GM19351 (cell line): ENCODE measurements around the gene ERAL1.
"Not testable (repeated sequence)": the region's sequence is repeated elsewhere in the genome, so short reads cannot be mapped to it uniquely, and the experiment has no call there.

Source experiments
- ATAC-seq: cut with Tn5 transposase; IDR thresholded peaks from one replicate; pipeline ENCODE4 v1.9.1; 2021; ENCODE audit warnings: mild to moderate bottlenecking, moderate library complexity; ENCODE audit not compliant: unreplicated experiment

The ERAL1 gene

DNA sequence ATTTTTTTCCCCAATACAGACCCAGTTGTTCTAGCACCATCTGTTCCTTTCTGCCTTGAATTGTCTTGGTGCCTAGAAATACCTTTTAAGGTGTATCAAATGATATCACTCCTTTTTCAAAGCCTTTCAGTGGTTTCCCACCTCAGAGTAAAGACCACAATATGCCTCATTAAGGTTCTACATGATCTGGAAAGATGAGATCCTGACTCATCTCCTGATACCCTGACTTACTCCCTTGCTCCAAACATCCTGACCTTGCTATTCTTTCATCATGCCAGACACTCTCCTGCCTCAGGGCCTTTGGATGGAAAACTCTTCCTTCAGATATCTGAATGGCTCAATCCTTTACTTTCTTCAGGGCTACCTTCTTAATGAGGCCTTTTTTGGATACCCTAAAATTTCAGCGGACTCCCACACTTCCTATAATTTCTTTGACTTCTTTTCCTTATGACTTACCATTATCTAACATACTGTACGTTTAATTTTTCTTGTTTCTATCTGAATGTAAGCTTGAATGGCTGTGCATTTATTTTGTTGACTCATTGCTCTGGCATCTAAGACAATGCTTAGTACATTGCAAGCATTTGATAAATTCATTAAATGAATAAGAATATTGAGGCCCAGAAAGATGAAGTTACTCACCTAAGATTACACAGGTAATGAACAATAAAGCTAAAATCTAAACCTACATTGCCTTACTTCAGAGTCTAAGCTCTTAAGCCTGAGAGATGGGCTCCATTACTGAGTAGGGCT lies 23.5 kb downstream of the ERAL1 start:
- ATAC-seq, result no peak

DNA sequence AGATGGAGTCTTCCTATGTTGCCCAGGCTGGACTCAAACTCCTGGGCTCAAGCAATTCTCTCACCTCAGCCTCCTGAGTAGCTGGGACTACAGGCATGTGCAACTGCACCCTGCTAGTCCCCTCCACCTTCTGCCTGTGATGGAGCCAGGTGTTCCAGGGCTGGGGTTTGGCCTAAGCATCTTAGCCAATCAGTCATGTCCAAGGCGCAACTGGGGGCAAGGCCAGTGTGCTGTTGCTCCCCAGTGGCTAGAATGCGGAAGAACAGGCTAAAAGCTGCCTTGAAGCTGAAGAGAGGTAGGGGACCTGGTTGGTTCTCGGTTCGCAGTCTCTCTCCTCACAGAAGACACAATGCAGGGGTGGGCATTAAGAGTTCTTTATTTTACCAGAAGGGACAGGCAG lies 24.2 kb downstream of the ERAL1 start:
- ATAC-seq, result no peak

DNA sequence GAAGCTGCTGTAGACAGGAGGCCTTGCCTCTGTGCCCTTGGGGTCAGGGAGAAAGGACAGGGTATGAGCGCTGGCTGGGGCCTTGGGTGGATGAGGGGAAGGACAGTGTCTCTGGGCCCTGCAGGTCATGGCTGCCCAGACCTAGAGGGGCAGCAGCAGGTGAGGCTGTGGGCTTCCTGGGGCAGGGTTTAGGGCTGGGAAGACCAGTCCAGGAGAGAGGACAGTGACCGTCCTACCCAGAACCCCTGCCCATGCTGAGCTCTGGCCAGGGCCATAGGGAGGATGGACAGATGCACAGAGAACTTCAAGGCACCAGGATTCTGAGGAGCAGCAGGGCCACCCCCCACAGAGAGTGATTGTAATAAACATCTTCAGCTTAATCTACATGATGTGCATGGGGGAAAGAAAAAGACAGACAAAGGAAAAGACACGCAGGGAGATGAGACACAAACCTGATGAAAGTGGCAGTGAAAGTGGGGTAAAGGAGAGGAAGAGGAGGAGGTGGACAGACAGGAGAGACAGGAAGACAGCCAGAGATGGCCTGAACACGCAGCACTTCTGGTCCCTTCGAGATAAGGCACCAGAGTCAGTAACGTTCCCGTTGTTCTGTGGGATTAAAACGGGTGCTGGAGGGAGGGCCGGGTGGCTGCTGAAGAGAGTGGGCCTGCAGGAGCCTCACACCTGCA lies 25.2 kb downstream of the ERAL1 start:
- ATAC-seq, result no peak

DNA sequence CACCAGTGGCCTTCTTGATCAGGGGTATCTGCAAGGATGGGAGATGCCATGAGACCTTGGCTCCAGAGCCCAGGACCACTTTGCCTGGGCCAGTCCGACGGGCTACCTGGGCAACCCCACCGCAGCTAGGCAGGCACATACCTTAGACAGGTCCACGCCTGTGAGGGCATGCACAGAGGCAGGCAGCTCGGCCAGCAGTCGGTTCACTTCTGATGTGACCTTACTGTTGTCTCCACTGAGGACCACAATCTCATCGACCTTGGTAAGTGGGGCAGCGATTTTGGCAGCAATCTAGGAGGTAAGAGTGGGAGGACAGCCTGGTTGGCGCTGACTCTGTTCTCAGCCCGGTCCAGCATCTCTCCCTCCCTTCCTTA lies 25.7 kb downstream of the ERAL1 start:
- no peak for ATAC-seq

DNA sequence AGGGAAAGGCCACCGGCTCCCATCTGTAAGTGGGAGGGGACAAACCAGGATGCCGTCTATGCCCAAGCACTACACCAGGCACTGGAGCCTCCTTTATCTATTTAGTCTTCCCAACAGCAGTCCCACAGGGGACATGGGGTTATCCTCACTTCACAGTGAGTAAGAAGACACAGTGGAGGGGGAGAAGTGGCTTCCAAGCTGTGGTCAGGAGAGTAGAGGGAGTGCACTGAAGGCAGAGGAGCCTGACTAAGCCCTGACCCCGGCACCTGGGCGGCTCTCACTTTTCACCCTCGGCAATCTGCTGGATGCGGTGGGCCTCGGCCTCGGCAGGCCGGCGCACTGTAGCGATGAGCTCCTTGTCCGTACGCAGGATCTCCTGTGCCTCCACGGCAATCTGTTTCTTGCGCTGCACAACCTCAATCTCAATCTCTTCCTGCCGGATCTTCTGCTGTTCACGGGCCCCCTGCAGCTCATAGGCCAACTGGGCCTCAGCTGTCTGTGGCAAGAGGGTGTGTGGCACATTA lies 26.8 kb downstream of the ERAL1 start:
- no peak for ATAC-seq

DNA sequence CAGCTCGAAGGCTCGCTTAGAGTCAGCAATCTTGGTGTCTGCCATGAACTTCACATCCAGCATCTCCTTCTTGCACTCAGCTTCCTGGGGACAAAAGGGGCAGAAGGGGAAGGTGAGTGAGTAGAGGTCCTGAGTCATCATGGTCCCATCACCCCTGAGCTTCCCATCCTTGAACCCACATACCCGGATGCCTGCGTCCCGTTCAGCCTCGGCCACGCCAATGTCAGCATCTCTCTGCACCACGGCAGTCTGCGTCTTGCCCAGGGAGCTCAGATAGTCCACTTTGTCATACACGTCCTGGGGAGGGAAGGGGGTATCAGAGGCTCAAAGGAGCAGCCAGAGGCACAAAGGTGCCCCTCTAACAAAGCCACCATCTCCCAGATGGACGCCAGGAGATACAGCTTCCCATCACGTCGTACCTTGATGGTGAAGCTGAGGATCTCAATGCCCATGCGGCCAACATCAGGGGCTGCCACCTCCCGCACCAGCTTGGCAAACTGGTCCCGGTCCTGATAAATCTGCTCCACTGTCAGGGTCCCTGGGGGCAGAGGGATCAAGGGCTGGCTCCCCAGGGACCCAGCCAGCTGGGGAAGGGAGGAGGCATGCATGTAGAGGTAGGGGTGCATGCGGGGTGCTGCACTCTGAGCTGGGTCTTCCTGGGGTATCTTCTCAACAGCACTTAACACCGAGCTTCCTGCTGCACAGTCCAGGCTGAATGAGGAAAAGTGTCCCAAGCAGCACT lies 27.5 kb downstream of the ERAL1 start:
- ATAC-seq, result no peak

DNA sequence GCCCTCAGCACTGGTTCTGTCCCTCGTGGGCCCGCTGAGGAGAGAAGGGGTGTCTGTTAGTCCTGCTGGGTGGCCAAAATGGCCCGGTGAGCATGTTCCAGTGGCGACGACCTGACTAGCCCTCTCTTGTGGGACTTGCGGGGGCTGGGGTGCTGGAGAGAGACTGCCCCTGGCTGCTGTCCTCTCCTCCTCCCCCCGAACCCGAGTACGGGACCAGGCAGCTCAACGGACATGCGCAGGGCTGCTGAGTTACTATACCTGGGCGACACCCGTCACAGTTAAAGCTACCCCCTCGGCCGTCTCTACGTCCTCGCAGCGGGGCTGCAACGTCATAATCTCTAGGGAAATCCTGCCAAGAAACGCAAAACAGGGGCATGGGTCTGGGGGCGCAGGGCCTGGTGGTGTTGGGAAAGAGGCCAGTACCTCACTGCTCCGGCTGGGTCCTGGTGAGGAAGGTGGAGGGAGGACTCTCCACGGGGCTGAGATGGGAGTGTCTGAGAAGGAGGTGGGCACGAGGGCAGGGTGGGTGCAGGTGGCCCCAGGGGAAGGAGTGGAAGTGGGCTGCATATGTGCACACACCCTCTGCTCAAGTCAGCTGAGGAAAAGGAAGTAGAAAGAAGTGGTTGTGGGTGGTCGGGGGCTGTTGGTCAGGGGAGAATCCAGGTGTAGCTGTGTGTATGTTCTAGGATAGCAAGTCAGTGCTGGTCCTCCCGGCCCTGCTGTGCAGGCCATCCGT lies 29.3 kb downstream of the ERAL1 start:
- ATAC-seq, result no peak

DNA sequence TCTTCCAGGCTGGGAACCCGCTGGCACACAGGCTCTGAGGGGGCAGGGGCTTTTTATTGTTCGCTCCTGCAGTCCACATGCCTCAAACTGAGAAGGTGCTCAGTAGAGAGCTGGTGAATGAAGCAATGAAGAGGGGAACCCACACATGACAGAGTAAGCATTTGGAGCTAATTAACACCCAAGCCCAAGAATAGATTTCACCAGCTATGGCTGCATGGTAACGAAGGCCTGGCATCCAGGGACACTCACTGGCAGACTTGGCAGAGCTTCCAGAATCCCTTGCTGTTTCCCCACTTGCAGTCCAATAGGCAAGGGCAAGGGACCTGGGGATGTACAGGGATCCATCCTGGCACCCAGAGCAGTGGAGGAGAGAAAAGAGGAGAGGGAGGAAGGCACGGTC lies 30.5 kb downstream of the ERAL1 start:
- no peak for ATAC-seq

DNA sequence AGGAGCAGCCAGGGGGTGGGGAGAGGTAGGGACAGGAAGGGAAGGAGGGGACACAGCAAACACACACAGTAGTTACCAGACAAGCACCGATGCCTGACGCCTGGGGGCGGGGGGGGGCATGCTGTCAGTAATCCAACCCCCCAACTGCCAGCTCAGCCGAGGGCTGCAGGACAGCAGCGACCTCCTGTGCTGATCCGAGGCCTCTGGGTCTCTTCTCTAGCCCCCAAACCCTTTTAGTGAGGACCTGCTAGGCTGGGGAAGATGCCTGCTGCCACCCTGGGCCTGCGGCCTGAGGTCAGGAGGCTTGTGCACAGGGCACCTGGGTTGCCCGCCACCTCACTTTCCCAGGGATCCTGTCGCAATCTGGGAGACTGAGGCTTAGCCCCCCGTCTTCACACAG lies 31.1 kb downstream of the ERAL1 start:
- no peak for ATAC-seq

DNA sequence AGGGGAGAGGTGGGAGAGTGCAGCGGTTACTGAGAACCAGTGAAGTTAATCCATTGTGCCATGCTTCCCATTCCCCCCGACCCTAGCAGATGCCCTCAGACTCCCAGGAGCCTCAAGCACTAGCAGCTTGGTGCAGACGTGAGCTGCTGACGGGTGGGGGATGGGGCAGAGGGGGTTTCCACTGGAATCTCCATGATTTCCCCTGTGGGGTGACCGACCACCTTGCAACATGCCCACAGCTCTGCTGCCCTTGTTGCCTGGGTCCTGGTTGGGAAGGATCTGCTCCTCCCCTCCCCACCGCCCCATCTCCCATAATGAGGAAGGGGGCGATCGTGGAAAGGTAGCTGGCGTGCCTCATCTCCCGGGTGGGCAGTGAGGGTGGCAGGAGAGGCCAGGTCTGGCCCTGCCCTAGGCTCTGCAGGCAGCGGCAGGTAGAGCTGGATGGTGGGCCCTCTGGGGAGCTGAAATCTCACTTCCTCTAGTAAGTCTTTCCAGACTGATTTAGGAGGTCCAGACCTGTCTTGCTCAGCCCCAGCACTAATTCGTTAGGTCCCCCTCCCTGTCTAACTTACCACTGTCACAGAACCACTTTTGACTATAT lies 33.2 kb downstream of the ERAL1 start:
- ATAC-seq, result no peak

DNA sequence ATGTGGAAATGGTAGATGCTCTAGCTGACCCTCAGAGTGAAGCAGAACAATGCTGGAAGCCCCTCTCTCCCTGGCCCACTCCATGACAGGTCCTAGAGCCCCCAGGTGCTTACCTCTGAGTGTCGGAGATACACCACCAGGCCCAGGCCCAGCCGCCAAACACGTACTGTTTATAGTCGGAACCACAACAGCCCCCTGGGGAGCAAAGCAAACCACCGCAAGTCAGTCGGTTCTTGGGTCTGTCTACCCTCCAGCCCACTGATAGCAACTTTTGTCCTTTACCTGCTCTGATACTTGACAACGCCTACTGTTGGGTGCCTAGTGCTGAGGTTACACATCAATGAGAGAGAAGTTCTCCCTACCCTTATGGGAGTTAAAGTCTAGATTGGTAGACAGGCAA lies 34.0 kb downstream of the ERAL1 start:
- no peak for ATAC-seq

DNA sequence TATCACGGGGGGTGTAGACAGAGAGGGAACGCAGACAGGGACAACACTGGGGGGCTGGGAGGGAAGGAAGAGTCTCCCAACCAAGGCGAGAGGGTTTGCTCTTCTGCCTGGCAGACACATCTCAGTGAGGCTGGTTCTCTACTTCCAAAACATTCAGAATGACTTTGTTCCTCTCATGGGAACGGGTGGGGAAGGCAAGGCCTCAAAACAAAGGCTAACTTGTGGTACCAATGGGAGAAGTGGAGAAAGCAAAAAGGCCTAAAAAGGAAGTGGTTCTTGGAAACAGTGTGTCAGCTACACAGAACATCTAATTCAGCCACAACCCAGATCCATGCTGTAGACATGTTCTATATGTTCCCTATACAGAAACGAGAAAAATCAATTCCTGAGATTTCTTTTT lies 35.2 kb downstream of the ERAL1 start:
- ATAC-seq, result no peak

DNA sequence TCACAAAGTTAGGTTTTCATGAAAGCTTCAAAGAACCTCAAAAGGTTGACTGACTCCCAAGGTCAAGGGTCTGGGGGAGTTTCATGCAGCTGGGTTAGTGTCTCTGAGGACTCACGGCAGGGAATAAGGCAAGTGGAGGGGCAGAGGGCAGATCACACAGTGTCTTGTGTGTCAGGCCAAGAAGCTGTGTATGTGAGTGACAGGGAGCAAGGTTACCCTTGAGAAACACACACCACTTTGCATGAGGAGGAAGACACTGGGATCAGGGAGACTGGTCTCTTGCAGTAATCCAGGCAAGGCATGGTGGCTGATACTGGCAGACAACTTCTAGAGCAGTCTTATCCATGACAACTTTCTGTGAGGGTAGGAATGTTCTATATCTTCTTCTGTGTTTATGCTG lies 36.4 kb downstream of the ERAL1 start:
- no peak for ATAC-seq

DNA sequence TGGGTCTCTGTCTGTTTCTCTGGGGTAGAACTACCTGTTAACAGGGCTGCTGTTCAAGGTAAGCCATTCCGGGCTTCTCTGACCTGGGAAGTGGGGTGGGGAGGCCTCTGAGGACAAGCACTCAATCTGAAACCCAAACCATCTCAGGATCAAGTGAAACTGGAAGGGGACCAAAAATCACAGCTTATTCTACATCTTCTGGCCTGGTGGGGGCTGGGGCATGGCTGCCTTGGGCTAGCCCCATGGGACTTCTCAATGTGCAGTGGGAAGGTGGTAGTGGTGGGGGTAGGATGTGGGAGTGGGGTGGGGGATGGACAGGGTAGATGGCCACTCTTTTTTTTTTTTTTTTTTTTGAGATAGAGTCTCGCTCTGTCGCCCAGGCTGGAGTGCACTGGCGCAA lies 37.2 kb downstream of the ERAL1 start:
- ATAC-seq, result no peak

DNA sequence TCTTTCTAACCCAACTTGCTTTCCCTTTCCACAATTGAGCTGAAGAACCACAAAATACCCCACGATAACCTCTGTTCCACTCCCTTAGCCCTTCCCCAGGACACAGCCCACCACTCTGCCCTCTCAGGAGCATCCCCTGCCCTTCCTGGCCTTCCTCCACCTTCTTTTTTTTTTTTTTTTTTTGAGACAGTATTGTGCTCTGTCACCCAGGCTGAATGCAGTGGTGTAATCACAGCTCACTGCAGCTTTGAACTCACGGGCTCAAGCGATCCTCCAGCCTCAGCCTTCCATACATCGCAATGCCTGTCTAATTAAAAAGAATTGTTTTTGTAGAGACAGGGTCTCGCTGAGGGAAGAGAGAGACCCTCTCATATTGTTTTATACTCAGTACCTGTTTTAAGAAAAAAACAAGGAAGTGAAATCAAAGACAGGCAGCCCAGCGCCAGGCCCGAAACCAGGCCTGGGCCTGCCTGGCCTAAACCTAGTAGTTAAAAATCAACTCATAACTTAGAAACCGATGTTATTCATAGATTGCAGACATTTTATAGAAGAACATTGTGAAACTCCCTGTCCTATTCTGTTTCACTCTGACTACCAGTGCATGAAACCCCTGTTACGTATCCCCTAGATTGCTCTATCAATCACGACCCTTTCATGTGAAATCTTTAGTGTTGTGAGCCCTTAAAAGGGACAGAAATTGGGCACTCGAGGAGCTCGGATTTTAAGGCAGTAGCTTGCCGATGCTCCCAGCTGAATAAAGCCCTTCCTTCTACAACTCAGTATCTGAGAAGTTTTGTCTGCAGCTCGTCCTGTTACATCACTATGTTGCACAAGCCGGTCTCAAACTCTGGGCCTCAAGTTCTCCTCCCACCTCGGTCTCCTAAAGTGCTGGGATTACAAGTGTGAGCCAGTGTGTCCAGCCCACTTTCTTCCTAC lies 38.7 kb downstream of the ERAL1 start:
- not testable (repeated sequence) for ATAC-seq

DNA sequence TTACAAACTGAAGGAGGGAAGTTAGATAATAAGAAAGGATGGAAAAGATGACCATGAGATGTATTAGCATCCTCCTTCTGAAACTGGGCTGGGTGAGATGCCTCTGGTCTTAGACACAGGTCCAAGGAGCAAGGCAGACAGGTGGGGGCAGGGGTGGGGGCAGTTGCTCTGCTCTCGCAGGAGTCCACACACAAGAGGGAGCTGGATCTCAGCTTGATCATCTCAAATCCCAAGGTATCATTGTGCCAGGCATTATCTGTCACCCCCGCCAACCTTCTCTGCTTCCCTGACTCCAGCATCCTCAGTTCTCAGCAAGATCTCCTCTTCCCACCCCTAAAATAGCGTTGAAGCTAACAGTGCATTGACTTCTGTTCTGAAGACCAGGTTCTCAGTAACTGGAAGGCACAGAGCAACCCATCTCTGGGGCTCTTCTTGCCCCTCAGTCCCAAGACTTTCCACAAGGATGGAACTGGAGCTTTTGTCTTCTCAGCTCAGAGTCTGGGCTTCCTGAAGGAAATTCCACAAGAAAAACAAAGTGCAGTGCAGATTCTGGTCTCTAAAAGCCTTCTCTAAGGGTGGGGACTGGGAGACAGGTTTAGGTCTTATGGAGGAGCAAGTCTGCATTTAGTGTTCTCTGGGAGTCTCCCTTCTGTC lies 41.1 kb downstream of the ERAL1 start:
- ATAC-seq, result no peak

DNA sequence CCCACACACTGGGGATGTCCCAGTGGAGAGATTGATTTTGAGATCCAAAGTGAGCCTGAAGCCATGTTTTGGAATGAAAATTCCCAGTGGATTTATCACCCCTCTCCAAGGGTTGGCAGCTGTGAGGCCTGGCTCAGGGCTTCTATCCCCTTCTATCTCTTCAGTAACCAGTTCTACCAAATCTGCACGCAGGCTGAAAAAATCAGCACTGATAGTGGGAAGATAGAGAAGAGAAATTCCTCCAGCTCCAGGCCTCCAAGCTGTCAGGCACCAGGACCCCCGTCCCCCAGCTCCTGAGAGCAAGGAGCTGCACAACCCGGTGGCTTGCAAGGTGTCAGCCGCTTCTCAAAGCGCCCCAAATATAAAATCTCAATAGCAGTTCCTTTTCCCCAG lies 41.7 kb downstream of the ERAL1 start:
- no peak for ATAC-seq

DNA sequence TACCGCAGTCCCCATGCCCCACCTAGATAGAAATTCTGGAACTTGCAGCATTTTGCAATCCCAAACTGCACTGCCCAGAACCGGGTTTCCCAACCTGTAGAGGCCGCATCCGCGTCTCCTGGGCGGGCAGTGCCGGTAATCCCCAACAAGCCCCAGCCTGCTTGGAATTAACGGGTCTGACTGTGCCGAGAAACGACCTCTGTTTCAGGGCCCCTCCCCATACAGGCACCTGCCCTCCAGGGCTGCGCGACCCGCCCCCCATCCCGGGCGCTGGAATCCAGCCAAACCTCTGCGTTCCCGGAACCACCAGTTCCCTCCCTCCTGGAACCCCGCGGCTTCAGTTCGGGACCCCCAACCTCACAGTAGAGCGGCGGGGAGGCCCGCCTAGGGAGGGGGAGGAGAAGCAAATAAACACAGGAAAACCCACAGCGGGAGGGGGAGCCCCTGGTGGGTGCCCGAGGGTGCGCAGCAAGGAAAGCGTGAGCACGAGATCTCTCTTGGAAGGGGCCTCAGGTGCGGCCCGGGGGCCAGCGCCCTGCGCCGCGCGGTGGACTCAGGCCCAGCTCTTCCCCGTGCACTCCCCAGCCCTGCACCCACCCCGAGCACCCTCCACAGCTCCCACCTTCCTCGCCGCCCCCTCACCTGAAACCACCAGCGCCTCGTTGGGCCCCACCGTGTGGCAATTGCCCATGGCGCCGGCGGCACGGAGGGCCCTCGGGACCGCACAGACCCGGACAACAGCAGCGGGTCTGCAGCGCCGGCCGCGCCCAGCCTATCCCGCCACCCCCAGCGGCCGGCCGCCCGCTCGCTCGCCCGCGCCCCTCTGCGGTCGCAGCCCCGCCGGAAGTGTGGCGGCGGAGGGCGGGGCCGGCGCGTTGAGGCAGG lies 42.3 kb downstream of the ERAL1 start, which contains the start of gene FLOT2:
Gene FLOT2 (minus strand): TSS at position 850 of the 885 bp plus-strand sequence. CDS start 159 bp downstream, at position 691.
- no peak for ATAC-seq
